ENCODE data around the gene SBNO2.

SBNO2 gene

DNA sequence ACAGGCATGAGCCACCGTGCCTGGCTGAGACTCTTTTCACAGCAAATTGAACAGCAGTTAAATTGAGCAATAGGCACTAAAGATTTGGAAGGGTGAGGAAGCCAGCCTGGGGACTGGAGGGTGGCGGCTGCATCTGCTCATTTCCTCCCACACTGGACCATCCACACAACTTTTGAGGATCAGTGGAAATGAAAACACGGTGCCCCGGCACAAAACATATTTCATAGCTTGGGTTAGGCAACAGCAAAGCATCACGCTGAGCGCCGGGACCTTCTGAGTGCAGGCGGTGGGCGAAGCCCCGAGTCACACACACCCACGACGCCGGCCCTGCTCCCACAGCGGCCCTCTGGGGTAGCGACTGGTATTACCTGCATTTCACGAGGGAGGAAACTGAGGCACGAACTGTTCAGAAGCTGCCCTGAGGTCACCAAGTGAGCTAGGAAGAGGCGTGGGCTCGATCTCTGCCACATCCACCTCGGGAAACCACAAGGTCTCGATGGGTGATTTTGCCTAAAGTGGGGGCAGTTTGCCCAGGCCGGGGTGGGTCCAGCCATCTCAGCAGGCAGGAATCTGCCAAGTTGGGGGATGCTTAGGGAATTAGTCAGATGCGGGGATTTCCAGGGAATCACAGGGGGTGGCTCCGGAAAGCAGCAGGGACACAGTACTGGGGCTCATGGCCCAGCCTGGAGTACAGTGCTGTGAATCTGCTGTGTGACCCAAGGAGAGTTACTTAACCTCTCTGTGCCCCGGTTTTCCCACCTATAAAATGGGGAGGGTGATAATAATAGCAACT, 3.5 kb upstream of the SBNO2 start:
- Histone ChIP-seq H3K4me1 (ENCODE audit: control insufficient read depth, insufficient read depth, low read length) (peaks cover 2% of the 10 kb centered on the region), H3K9me3 (ENCODE audit: control insufficient read depth, low read length) (no peaks in the 10 kb centered on the region), H3K27ac (ENCODE audit: insufficient read depth, low read depth, low read length, poor library complexity, severe bottlenecking) (no peak overlapping the region), H3K4me3 (ENCODE audit: insufficient read depth, low read depth, low read length) (no peak overlapping the region), H3K36me3 (ENCODE audit: control insufficient read depth, insufficient read depth, low read length) (no peaks in the 10 kb centered on the region), H3K27me3 (ENCODE audit: control insufficient read depth, insufficient read depth, low read length, poor library complexity, severe bottlenecking) (no peaks in the 10 kb centered on the region)
- WGBS, 2 experiments = 83 to 85% methylated on average over 25 of the region's 25 CpGs

- peak overlapping the region; percentile 76 for H3K4me3 ChIP-seq (ENCODE audit: insufficient read depth, low read depth, low read length)
- no peaks in the 10 kb centered on the region for H3K9me3 ChIP-seq (ENCODE audit: control insufficient read depth, low read length)
- H3K4me1 ChIP-seq (ENCODE audit: control insufficient read depth, insufficient read depth, low read length) = peaks cover 29% of the 10 kb centered on the region
- WGBS, 2 experiments = 1% methylated on average over 47 of the region's 47 CpGs
- no peaks in the 10 kb centered on the region for H3K27me3 ChIP-seq (ENCODE audit: control insufficient read depth, insufficient read depth, low read length, poor library complexity, severe bottlenecking)
- no peak overlapping the region for H3K27ac ChIP-seq (ENCODE audit: insufficient read depth, low read depth, low read length, poor library complexity, severe bottlenecking)
- H3K36me3 ChIP-seq (ENCODE audit: control insufficient read depth, insufficient read depth, low read length) = no peaks in the 10 kb centered on the region
Observed at GRCh38 chr19:1173159-1173844, 766 bp downstream of the SBNO2 start.

- Histone ChIP-seq H3K27me3 (ENCODE audit: control insufficient read depth, insufficient read depth, low read length, poor library complexity, severe bottlenecking) (no peaks in the 10 kb centered on the region), H3K36me3 (ENCODE audit: control insufficient read depth, insufficient read depth, low read length) (no peaks in the 10 kb centered on the region), H3K4me3 (ENCODE audit: insufficient read depth, low read depth, low read length) (peak overlapping the region; percentile 76), H3K27ac (ENCODE audit: insufficient read depth, low read depth, low read length, poor library complexity, severe bottlenecking) (no peak overlapping the region), H3K9me3 (ENCODE audit: control insufficient read depth, low read length) (no peaks in the 10 kb centered on the region), H3K4me1 (ENCODE audit: control insufficient read depth, insufficient read depth, low read length) (peaks cover 29% of the 10 kb centered on the region)
- 25 to 26% methylated on average over 34 of the region's 36 CpGs for WGBS, 2 experiments
Observed at GRCh38 chr19:1172353-1173158, 1.5 kb downstream of the SBNO2 start.

GRCh38 chr19:1171755-1172352, 2.2 kb downstream of the SBNO2 start:
- H3K36me3 ChIP-seq (ENCODE audit: control insufficient read depth, insufficient read depth, low read length) = no peaks in the 10 kb centered on the region
- H3K27ac ChIP-seq (ENCODE audit: insufficient read depth, low read depth, low read length, poor library complexity, severe bottlenecking) = no peak overlapping the region
- 53 to 55% methylated on average over 15 of the region's 15 CpGs for WGBS, 2 experiments
- no peaks in the 10 kb centered on the region for H3K9me3 ChIP-seq (ENCODE audit: control insufficient read depth, low read length)
- peaks cover 29% of the 10 kb centered on the region for H3K4me1 ChIP-seq (ENCODE audit: control insufficient read depth, insufficient read depth, low read length)
- H3K27me3 ChIP-seq (ENCODE audit: control insufficient read depth, insufficient read depth, low read length, poor library complexity, severe bottlenecking) = no peaks in the 10 kb centered on the region
- H3K4me3 ChIP-seq (ENCODE audit: insufficient read depth, low read depth, low read length) = peak overlapping the region; percentile 4

- Histone ChIP-seq H3K9me3 (ENCODE audit: control insufficient read depth, low read length) (no peaks in the 10 kb centered on the region), H3K36me3 (ENCODE audit: control insufficient read depth, insufficient read depth, low read length) (no peaks in the 10 kb centered on the region), H3K27ac (ENCODE audit: insufficient read depth, low read depth, low read length, poor library complexity, severe bottlenecking) (no peak overlapping the region), H3K4me3 (ENCODE audit: insufficient read depth, low read depth, low read length) (no peak overlapping the region), H3K4me1 (ENCODE audit: control insufficient read depth, insufficient read depth, low read length) (peaks cover 29% of the 10 kb centered on the region), H3K27me3 (ENCODE audit: control insufficient read depth, insufficient read depth, low read length, poor library complexity, severe bottlenecking) (no peaks in the 10 kb centered on the region)
- WGBS, 2 experiments = 85 to 88% methylated on average over 38 of the region's 38 CpGs
Observed at GRCh38 chr19:1170938-1171754, 2.9 kb downstream of the SBNO2 start.

DNA sequence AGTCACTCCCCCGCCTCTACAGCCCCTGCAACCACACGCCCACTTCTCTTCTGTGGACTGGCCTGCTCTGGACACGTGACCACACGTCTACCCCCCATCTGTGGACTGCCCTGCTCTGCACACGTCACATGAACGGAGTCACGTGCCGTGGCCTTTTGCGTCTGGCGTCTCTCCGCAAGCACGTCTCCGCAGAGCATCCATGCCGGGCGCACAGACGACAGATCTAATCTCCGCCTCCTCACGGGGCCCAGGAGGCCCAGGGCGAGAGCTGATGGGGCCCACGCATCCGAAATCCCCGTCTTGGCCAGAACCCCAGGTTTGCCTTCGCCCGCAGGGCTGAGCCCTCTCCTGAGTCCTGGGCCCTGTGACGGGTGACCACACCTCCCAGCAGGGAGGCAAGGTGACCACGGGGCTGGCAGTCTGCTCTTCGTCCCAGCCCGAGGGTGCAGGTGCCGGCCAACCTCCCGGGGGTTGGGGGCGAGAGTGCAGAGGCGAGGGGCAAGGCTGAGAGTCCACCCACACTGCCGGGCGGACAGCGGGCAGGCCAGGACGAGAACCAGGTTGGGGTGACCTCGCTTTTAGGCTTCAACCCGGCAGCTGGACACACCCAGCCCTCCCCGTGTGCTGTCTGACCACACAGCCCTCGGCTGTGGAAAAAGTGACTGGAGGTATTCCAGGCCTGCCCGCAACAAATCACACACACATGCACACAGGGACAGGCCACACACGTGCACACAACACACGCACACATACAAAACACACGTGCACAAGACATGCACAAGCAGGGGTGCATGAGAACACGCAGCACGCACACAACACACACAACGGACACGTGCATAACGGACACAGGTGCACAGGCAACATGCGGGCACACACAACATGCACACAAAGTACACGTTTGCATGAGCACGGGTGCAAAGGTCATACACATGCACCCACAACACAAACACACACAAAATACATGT, 3.9 kb downstream of the SBNO2 start:
- no peaks in the 10 kb centered on the region for H3K36me3 ChIP-seq (ENCODE audit: control insufficient read depth, insufficient read depth, low read length)
- peaks cover 29% of the 10 kb centered on the region for H3K4me1 ChIP-seq (ENCODE audit: control insufficient read depth, insufficient read depth, low read length)
- H3K27me3 ChIP-seq (ENCODE audit: control insufficient read depth, insufficient read depth, low read length, poor library complexity, severe bottlenecking) = no peaks in the 10 kb centered on the region
- H3K9me3 ChIP-seq (ENCODE audit: control insufficient read depth, low read length) = no peaks in the 10 kb centered on the region
- H3K4me3 ChIP-seq (ENCODE audit: insufficient read depth, low read depth, low read length) = no peak overlapping the region
- H3K27ac ChIP-seq (ENCODE audit: insufficient read depth, low read depth, low read length, poor library complexity, severe bottlenecking) = no peak overlapping the region
- WGBS, 2 experiments = 93% methylated on average over 52 of the region's 52 CpGs

DNA sequence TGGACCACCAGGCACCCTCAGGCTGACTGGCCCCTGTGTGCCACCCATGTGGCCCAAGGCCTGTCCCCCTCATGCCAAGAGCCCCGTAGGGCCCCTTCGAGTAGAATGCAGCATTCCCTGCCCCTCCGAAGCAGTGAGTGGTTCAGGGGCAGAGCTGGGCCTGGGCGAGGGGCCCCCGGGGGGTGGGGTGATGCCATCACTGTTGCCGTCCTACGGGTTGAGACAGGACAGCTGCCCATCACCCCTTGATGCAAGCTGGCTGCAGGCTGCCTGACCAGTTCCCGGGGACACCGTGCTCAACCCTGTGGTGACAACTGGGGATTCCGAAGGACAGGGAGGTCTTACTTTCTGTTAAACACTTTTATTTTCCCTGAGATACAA, 4.7 kb downstream of the SBNO2 start:
- H3K4me1 ChIP-seq (ENCODE audit: control insufficient read depth, insufficient read depth, low read length) = peaks cover 29% of the 10 kb centered on the region
- no peak overlapping the region for H3K4me3 ChIP-seq (ENCODE audit: insufficient read depth, low read depth, low read length)
- H3K27me3 ChIP-seq (ENCODE audit: control insufficient read depth, insufficient read depth, low read length, poor library complexity, severe bottlenecking) = no peaks in the 10 kb centered on the region
- no peak overlapping the region for H3K27ac ChIP-seq (ENCODE audit: insufficient read depth, low read depth, low read length, poor library complexity, severe bottlenecking)
- H3K36me3 ChIP-seq (ENCODE audit: control insufficient read depth, insufficient read depth, low read length) = no peaks in the 10 kb centered on the region
- no peaks in the 10 kb centered on the region for H3K9me3 ChIP-seq (ENCODE audit: control insufficient read depth, low read length)
- WGBS, 2 experiments = 91 to 92% methylated on average over 10 of the region's 10 CpGs

DNA sequence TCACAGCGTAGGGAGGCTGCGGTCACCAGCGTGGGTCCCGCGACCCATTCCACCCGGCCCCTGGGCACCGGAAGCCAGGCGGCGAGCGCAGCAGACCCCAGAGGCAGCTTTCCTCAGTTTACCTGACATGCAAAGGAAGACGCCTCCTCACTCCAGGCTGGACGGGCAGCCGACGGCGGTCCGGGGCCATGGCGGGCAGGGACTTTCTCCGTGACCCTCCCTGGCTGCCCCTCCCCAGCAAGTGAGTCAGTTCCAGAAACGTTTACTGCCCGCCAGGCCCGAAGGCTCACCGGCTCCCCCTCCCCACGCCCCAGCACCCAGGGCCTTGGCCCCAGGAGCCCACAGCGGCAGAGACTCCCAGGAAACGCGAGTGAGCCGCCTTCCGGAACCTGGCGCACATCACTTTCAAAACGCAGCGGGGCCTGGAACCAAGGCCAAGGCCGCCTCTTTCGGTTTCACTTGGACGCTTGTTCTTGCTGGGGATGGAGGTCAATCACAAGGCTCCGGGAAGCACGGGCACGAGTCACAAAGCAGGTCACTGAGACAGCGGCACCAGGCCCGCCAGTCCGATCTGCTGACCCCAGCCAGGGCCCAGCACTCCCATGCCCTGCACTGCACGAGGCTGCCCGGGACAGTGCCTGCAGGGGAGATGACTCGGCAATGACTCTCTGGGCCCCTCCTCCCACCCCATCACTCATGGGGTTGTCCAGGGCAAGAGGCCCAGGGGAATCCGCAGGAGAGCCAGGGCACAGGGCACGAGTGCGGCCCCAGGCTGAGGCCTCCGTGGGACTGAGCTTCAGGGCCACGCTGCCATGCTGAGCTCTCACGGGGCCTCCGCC, 5.3 kb downstream of the SBNO2 start:
- H3K36me3 ChIP-seq (ENCODE audit: control insufficient read depth, insufficient read depth, low read length) = no peaks in the 10 kb centered on the region
- peaks cover 29% of the 10 kb centered on the region for H3K4me1 ChIP-seq (ENCODE audit: control insufficient read depth, insufficient read depth, low read length)
- H3K27me3 ChIP-seq (ENCODE audit: control insufficient read depth, insufficient read depth, low read length, poor library complexity, severe bottlenecking) = no peaks in the 10 kb centered on the region
- no peak overlapping the region for H3K27ac ChIP-seq (ENCODE audit: insufficient read depth, low read depth, low read length, poor library complexity, severe bottlenecking)
- no peaks in the 10 kb centered on the region for H3K9me3 ChIP-seq (ENCODE audit: control insufficient read depth, low read length)
- WGBS, 2 experiments = 90 to 91% methylated on average over 50 of the region's 50 CpGs
- H3K4me3 ChIP-seq (ENCODE audit: insufficient read depth, low read depth, low read length) = no peak overlapping the region
